PFSK-1 (cell line): ENCODE results near the gene SHC2.

ENCODE experiments used
- FOXP2 ChIP-seq: optimal IDR thresholded peaks from 2 replicates; pipeline ENCODE3; 2011; ENCODE audit warnings: borderline replicate concordance, control low read depth, inconsistent platforms; ENCODE audit not compliant: insufficient read depth; ENCODE audit errors: extremely low read length, extremely low read depth
- POLR2AphosphoS5 ChIP-seq: IDR thresholded peaks from 2 replicates; pipeline ENCODE4 v1.6.1; 2012; ENCODE audit warnings: low read depth, mild to moderate bottlenecking, control low read depth, low read length, moderate library complexity
- SIN3A ChIP-seq: IDR thresholded peaks from 2 replicates; pipeline ENCODE4 v1.6.1; 2012; ENCODE audit warnings: mild to moderate bottlenecking, low read length, moderate library complexity, borderline replicate concordance; ENCODE audit not compliant: insufficient read depth
- TAF1 ChIP-seq: IDR thresholded peaks from 2 replicates; pipeline ENCODE4 v1.6.1; 2012; ENCODE audit warnings: low read length, control low read depth, borderline replicate concordance; ENCODE audit not compliant: insufficient read depth
- TF ChIP-seq, protein P1 (sequence below), 2 experiments: IDR thresholded peaks; 2 replicates each; pipeline versions ENCODE4 v1.6.1 to v1.8.0; 2011 to 2012; ENCODE audit warnings: low read depth in 2 of 2, low read length in 2 of 2, control low read depth in 1 of 2, inconsistent platforms in 1 of 2, mild to moderate bottlenecking in 1 of 2, moderate library complexity in 1 of 2; ENCODE audit not compliant: insufficient read depth in 1 of 2

SHC2 gene

DNA sequence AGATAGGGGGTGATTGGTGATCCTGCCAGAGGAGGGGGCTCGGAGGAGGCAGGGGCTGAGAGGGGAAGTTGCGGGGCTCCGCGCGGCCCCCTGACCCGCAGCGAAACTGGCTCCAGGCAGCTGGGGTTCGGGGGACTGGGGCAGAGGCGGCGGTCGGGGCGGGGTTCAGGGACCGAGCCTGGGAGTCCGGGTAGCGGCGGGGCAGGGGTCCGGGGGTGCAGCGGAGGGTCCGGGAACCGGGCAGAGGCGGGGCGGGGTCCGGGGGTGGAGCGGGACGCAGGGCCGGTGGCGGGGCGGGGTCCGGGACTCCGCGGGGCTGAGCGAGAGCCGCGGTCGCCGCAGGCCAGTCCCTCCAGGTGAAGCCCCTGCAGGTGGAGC is 36.6 kb upstream of the SHC2 start:
- no peak for TF ChIP-seq FOXP2
- TF ChIP-seq POLR2AphosphoS5, result no peak
- no peak for TF ChIP-seq SIN3A
- TF ChIP-seq TAF1, result no peak
- TF ChIP-seq, protein P1, sequence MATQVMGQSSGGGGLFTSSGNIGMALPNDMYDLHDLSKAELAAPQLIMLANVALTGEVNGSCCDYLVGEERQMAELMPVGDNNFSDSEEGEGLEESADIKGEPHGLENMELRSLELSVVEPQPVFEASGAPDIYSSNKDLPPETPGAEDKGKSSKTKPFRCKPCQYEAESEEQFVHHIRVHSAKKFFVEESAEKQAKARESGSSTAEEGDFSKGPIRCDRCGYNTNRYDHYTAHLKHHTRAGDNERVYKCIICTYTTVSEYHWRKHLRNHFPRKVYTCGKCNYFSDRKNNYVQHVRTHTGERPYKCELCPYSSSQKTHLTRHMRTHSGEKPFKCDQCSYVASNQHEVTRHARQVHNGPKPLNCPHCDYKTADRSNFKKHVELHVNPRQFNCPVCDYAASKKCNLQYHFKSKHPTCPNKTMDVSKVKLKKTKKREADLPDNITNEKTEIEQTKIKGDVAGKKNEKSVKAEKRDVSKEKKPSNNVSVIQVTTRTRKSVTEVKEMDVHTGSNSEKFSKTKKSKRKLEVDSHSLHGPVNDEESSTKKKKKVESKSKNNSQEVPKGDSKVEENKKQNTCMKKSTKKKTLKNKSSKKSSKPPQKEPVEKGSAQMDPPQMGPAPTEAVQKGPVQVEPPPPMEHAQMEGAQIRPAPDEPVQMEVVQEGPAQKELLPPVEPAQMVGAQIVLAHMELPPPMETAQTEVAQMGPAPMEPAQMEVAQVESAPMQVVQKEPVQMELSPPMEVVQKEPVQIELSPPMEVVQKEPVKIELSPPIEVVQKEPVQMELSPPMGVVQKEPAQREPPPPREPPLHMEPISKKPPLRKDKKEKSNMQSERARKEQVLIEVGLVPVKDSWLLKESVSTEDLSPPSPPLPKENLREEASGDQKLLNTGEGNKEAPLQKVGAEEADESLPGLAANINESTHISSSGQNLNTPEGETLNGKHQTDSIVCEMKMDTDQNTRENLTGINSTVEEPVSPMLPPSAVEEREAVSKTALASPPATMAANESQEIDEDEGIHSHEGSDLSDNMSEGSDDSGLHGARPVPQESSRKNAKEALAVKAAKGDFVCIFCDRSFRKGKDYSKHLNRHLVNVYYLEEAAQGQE (IDR thresholded peaks at IDR 0.05; ENCODE audit: insufficient read depth in 1 of 2, low read depth in 2 of 2, low read length in 2 of 2), result no peak

DNA sequence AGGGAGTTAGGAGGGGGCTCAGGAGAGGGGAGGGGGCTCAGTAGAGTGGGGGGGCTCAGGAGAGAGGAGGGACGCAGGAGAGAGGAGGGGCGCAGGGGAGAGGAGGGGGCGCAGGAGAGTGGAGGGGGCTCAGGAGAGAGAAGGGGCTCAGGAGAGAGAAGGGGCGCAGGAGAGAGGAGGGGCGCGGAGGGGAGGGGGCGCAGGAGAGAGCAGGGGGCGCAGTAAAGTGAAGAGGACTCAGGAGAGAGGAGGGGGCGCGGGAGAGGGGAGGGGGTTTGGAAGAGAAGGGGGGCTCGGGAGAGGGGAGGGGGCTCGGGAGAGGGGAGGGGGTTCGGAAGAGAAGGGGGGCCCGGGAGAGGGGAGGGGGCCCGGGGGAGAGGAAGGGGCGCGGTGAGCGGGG is 36.2 kb upstream of the SHC2 start:
- TF ChIP-seq POLR2AphosphoS5 (no peak), SIN3A (no peak), FOXP2 (no peak), TAF1 (no peak)
- TF ChIP-seq, protein P1 (IDR thresholded peaks at IDR 0.05; ENCODE audit: insufficient read depth in 1 of 2, low read depth in 2 of 2, low read length in 2 of 2), result no peak

DNA sequence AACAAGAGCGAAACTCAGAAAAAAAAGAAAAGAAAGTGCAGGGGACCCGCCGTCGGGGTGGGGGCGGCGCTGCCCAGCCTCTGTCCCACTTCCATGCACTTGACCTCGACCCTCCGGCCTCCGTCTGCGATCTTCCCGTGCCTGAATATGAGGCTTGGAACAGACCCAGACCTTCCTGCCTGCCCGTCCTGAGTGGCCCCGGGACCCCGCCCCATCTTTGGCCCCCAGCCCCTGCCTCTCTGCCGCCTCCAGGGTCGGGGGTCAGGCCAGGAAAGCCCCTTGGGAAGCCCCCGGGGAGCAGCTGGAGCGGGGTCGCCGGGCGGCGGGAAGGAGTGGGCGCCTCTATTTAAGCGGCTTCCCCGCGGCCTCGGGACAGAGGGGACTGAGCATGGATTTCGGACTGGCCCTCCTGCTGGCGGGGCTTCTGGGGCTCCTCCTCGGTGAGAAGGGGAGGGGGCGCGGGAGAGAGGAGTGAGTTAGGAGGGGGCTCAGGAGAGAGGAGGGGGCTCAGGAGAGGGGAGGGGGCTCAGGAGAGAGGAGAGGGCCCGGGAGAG is 35.4 kb upstream of the SHC2 start, which contains the start of gene MADCAM1:
TSS of gene MADCAM1 (plus strand) at position 375 of the 554 bp plus-strand sequence. CDS start at position 389, 14 bp downstream.
- no peak for TF ChIP-seq TAF1
- TF ChIP-seq, protein P1 (IDR thresholded peaks at IDR 0.05; ENCODE audit: insufficient read depth in 1 of 2, low read depth in 2 of 2, low read length in 2 of 2), result no peak
- TF ChIP-seq FOXP2, result no peak
- no peak for TF ChIP-seq SIN3A
- no peak for TF ChIP-seq POLR2AphosphoS5

DNA sequence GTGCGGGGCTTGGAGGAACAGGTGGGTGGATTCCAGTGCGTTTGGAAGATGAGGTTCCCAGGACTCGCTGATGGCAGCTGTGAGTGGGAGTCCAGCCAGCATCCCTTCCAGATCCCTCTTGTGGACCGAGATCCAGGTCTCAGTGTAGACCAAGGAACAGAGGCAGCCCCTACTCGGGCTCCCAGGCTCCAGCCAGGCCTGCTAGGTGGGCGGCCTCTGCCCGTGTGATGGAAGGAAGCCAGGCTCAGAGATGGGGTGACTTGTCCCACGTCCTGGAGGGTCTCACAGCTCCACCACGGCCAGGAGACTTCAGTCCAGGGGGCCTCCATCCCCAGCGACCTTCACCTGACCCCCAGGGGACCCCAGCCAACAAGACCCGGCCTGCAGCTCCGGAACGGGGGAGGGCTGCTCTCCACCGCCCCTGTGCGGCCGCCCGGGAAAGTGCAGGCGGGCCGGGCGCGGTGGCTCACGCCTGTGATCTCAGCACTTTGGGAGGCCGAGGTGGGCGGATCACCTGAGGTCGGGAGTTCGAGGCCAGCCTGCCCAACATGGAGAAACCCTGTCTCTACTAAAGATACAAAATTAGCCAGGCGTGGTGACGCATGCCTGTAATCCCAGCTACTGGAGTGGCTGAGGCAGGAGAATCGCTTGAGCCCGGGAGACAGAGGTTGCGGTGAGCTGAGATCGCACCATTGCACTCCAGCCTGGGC is 34.7 kb upstream of the SHC2 start:
- no peak for TF ChIP-seq TAF1

DNA sequence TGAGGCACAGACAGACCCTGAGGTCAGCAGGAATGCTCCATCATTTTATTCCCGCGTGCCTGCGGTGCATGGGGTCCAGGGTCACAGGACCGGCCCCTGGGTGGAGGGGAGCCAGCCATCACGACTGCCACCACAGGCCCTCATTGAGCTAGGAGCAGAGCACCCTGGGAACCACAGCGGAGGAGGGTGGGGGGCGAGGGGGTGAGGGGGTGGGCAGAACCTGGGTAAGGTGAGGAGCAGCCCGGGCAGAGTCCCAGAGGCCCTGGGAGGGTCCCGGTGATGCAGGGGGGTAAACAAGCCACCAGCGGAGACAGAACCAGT is 34.2 kb upstream of the SHC2 start:
- no peak for TF ChIP-seq FOXP2
- TF ChIP-seq TAF1, result no peak
- no peak for TF ChIP-seq POLR2AphosphoS5
- TF ChIP-seq, protein P1 (IDR thresholded peaks at IDR 0.05; ENCODE audit: insufficient read depth in 1 of 2, low read depth in 2 of 2, low read length in 2 of 2), result no peak
- TF ChIP-seq SIN3A, result no peak
